Neural crest cell (in vitro differentiated cells): ENCODE measurements around the gene PSMG2. TPM values are rescaled to one million over a fixed set of nuclear protein-coding genes. Genes with fewer than 3 reads are reported as not detected.

ENCODE experiments used
- DNase-seq: peaks from one replicate; pipeline ENCODE4 v3.0.0; 2021; ENCODE audit warnings: low read depth, mixed read lengths, low spot score
- H3K27ac Mint-ChIP-seq: one replicate; pipeline ENCODE4 v1.8.0; 2021; ENCODE audit warnings: mild to moderate bottlenecking, mixed read lengths; ENCODE audit not compliant: unreplicated experiment
- H3K27me3 Mint-ChIP-seq: 2 replicates; pipeline ENCODE4 v1.8.0; 2021; ENCODE audit warnings: low read depth, mild to moderate bottlenecking, mixed read lengths
- H3K36me3 Mint-ChIP-seq: 2 replicates; pipeline ENCODE4 v1.8.0; 2021; ENCODE audit warnings: low read depth, mild to moderate bottlenecking, mixed read lengths
- H3K4me1 Mint-ChIP-seq: 2 replicates; pipeline ENCODE4 v1.8.0; 2021; ENCODE audit warnings: mixed read lengths
- H3K4me3 Mint-ChIP-seq: one replicate; pipeline ENCODE4 v1.8.0; 2021; ENCODE audit warnings: mild to moderate bottlenecking, mixed read lengths
- H3K9me3 Mint-ChIP-seq: 2 replicates; pipeline ENCODE4 v1.8.0; 2021; ENCODE audit warnings: mixed read lengths
- total RNA-seq: library from RNA; stranded (reverse); gene quantifications from 2 replicates; pipeline ENCODE4 v1.2.1, GENCODE V29; 2021
- TF ChIP-seq, protein P1 (sequence below): fragments of 200-600 bp; sonication (generic); conservative IDR thresholded peaks from 2 replicates; pipeline ENCODE4 v1.5.0; 2021; ENCODE audit warnings: antibody characterized with exemption, mild to moderate bottlenecking

Gene PSMG2
- total RNA-seq, 1 donor from 2014 or later: 61.4 TPM

DNA sequence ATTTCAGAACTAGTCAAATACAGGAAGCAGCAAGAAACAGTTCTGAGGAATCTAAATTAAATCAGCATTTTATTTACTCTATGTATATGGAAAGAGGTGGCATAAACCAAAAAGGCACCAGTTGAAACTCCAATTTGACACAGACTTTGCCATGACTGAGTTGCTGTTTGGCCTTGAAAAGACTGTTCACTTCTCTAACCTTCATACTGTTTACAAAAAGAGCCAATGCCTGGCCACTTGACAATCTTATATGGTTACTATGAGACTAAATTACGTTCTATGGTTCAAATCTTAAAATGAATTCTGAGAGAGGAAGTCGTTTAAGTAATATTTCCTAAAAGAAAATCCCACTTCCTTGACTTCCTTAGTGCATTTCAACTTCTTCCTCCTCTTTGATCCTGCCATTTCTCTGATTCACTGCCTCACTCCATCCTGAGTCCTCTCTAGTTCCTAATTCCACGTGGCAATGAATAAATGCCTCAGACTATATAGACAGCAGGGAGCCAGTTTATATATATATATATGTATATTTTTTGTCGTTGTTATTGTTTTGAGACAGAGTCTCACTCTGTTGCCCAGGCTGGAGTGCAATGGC lies 13.5 kb upstream of the PSMG2 start:
- Mint-ChIP-seq H3K36me3 (peaks cover 4% of the 10 kb centered on the region), H3K9me3 (no peaks in the 10 kb centered on the region), H3K4me3 (no peak overlapping the region), H3K27ac (peak overlapping the region; percentile 46), H3K27me3 (no peaks in the 10 kb centered on the region), H3K4me1 (no peaks in the 10 kb centered on the region)
- DNase-seq: no peak
- TF ChIP-seq, protein P1, sequence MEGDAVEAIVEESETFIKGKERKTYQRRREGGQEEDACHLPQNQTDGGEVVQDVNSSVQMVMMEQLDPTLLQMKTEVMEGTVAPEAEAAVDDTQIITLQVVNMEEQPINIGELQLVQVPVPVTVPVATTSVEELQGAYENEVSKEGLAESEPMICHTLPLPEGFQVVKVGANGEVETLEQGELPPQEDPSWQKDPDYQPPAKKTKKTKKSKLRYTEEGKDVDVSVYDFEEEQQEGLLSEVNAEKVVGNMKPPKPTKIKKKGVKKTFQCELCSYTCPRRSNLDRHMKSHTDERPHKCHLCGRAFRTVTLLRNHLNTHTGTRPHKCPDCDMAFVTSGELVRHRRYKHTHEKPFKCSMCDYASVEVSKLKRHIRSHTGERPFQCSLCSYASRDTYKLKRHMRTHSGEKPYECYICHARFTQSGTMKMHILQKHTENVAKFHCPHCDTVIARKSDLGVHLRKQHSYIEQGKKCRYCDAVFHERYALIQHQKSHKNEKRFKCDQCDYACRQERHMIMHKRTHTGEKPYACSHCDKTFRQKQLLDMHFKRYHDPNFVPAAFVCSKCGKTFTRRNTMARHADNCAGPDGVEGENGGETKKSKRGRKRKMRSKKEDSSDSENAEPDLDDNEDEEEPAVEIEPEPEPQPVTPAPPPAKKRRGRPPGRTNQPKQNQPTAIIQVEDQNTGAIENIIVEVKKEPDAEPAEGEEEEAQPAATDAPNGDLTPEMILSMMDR: no peak

DNA sequence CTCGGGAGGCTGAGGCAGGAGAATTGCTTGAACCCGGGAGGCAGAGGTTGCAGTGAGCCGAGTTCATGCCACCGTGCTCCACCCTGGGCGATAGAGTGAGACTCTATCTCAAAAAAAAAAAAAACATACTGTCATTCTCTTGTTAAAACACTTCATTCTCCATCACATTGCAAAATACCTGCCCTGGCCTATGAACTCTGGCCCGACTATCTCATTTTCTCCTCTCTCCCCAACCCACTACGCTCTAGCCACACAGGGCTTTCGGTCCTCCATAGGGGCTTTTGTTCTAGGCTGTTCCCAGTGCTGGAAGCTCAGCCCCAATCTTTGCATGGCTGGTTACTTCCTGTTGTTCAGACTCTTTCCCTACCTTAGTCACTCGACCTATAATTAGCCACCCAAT lies 10.6 kb upstream of the PSMG2 start:
- no peak overlapping the region for H3K4me3 Mint-ChIP-seq
- peaks cover 4% of the 10 kb centered on the region for H3K36me3 Mint-ChIP-seq
- H3K27ac Mint-ChIP-seq: no peak overlapping the region
- H3K27me3 Mint-ChIP-seq: no peaks in the 10 kb centered on the region
- TF ChIP-seq, protein P1: no peak
- no peaks in the 10 kb centered on the region for H3K4me1 Mint-ChIP-seq
- H3K9me3 Mint-ChIP-seq: no peaks in the 10 kb centered on the region
- DNase-seq: no peak

DNA sequence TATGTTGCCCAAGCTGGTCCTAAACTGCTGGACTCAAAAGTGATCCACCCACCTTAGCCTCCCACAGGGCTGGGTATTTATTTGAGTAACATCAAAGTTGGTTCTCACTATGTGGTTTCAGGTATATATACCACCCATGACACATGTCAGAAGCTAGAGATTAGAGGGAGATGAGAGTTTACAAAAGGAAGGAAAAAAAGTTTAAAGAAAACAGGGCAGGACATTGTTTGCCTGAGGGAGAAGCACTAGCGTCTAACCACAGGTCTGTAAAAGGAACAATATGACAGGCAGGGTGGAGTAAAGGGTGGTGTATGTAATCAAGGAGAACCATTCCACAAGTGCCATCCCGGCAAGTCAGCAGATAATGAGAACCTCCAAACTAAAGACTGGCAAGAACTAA lies 8.8 kb upstream of the PSMG2 start:
- no peaks in the 10 kb centered on the region for H3K4me1 Mint-ChIP-seq
- H3K27me3 Mint-ChIP-seq: no peaks in the 10 kb centered on the region
- TF ChIP-seq, protein P1: no peak
- DNase-seq: no peak
- no peaks in the 10 kb centered on the region for H3K9me3 Mint-ChIP-seq
- peaks cover 6% of the 10 kb centered on the region for H3K36me3 Mint-ChIP-seq
- H3K27ac Mint-ChIP-seq: no peak overlapping the region
- H3K4me3 Mint-ChIP-seq: no peak overlapping the region

DNA sequence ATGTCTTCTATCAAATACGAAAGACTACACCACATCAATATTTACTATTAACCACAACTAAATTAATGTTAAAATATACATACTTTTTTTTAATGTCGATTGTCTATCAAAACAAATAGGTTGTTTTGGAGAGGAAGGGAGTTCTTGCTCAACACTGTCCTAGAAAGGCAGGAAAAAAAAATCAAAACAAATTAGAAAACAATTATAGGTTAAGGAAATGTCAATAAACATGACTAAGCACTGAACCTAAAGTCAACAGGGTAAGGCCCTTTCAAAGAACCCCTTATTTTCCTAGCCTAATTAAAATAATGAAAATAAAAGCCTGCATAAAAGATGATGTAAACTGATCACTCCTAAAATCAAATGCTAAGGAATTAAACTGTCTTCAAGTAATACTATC lies 3.1 kb upstream of the PSMG2 start:
- H3K9me3 Mint-ChIP-seq: no peaks in the 10 kb centered on the region
- H3K4me3 Mint-ChIP-seq: no peak overlapping the region
- H3K36me3 Mint-ChIP-seq: peaks cover 2% of the 10 kb centered on the region
- no peaks in the 10 kb centered on the region for H3K27me3 Mint-ChIP-seq
- H3K27ac Mint-ChIP-seq: no peak overlapping the region
- TF ChIP-seq, protein P1: no peak
- peaks cover 31% of the 10 kb centered on the region for H3K4me1 Mint-ChIP-seq
- DNase-seq: no peak

DNA sequence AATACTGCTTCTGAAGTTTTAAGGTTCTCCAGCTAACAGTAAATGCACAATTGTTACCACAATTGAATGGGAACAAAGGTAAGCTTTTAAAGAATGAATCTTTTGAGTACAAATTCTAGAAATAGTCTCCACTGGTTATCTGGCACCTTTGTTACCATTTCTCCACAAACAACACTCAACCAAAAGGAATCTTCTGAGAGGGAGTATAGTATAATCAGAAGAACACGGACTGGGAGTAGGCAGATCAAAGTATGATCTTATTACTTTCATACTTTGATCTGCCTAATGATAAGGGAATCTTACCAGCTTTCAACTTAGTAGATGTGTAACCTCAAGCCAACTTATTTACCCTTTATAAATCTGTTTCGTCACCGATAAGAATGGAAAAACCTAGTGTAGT lies 1.7 kb upstream of the PSMG2 start:
- no peaks in the 10 kb centered on the region for H3K9me3 Mint-ChIP-seq
- no peak for DNase-seq
- no peak overlapping the region for H3K27ac Mint-ChIP-seq
- TF ChIP-seq, protein P1: no peak
- peaks cover 37% of the 10 kb centered on the region for H3K4me1 Mint-ChIP-seq
- no peaks in the 10 kb centered on the region for H3K27me3 Mint-ChIP-seq
- peak overlapping the region; percentile 96 for H3K4me3 Mint-ChIP-seq
- H3K36me3 Mint-ChIP-seq: peaks cover 2% of the 10 kb centered on the region
